Raji (cell line): Measurements from ENCODE around the gene SSTR3.

Experiments
- POLR2A ChIP-seq: IDR thresholded peaks from 2 replicates; pipeline ENCODE4 v1.6.1; 2011; ENCODE audit warnings: low read depth, low read length, control low read depth; ENCODE audit not compliant: insufficient read depth

SSTR3 gene

DNA sequence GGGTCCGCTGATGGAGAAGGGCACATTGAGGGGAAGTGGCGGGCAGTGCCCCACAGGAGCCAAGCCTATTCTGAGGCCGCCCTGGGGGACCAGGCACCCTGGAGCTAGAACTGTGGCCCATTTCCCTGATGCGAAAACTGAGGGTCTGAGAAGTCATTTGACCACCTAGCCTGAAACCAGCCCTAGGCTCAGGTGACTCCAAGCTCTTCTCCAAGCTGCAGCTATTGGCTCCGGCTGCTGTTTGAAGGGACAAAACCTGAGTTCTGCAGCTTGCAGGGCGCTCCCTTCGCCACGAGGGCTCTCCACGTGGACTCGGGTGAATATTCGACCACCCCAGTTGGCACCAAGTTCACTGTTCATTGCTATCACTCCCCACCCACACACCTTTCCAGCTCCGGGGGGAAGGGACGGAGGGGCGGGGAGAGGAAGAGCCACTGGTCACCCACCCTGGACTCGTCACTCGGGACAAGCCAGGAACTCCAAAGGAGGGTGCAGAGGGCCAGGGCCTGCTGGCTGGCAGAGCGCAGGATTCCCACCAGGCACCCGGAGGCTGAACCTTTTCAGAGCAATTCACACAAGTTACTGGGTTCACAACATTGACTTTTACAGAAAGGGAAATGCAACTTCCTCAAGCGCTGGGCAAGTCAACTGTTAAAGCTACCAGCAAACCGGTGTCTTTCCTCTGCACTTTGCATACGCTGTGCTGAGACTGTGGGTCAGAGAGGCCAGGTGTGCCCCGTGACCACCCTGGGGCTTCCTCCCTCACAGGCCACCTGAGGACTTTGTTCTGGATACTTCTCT is 32.8 kb upstream of the SSTR3 start:
- TF ChIP-seq POLR2A, result peak; percentile 62

DNA sequence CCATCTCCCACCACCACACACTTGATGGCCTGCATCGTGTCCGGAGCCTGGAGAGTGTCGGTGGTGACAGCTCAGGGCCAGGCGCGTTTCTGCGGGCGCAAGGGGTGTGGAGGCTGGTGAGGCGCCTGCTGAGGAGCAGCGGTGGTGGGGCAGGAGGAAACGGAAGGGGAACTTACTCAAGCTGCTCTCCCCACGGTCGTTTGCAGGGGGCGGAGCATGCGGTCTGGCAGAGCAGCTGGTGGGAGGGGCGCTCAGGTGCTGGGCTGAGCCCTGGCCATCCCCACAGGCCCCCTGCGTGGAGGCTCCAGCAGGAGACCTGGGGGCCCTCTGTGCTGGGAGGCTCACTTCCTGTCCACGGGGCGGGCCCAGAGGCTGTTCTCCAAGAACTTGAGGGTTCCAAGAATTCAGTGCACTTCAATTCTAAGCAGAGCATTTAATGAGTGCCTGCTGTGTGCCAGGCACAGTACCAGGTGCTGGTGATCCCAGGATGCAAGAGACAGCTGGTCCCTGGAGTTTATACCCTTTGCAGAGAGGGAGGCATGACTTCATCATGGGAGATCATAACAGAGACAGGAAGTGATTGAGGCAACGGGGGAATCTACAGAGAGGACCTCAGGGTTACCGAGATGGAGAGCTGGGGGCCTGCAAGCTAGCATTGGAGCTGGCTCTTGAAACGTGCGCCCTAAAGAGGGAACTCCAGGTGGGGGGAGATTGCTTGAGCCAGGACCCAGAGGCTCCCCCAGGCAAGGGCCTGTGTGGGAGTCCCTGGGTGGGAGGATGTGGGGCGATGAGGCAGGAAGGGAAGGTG is 32.0 kb upstream of the SSTR3 start, which contains the start of gene RAC2:
RAC2 (minus strand) TSS at position 156 of the 808 bp plus-strand sequence; CDS start at position 35, 121 bp downstream.
- TF ChIP-seq POLR2A, result peak; percentile 97

DNA sequence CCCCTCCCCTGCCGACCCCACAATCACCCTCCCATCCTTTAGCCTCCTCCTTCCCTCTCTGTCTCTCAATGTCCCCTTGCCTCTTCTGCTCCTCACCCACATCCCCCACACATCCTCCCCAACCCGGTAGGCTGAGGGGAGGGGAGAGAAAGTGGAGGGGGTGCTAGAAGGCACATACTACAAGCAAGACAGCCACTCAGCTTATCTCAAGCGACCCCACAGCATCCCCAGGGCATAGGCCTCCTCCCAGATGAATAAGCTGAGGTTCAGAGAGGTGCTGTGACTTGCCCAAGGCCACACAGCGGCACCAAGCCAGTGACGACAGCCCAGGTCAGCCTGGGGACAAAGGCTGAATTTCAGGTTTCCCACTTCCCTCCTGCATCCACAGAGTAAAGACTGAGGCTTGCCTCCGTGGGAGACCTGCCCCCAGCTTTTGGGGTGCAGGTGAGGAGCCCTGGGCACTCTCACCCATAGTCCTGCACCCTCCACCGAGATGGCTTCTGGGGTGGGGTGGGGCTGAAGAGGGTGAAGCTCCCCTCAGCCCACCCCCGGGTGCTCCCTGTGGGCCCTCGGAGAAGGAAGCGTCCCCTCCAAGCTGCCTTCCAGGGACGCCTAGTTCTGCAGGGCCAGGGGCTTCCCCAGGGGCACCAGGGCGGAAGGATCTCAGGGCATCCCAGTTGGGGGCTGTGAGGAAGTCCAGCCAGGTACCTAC is 31.3 kb upstream of the SSTR3 start:
- TF ChIP-seq POLR2A, result no peak

DNA sequence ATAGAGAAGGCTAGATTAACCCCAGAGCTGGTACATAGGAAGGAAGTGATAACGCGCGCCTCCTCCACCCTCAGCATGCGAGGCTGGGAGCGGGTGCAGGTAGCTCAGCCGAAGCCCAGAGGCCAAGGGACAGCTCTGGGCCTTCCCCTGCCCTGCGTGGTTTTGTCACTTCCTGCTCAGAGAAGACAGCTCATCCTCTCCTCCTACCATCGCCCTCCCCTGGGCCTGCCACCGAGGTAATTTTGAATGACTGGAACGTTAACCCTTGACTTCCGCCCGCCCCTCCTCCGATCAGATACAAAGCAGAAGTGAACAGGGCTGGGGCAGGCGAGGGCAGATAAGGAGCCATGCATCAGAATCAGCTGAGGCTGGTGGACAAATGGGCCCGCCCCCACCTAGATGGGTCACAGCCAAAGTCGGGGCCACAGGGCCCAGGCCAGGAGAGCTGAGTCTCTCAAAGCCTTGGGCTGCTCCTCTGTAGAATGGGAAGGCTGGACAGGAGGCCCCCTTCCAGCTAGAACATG is 30.2 kb upstream of the SSTR3 start:
- peak; percentile 75 for TF ChIP-seq POLR2A

DNA sequence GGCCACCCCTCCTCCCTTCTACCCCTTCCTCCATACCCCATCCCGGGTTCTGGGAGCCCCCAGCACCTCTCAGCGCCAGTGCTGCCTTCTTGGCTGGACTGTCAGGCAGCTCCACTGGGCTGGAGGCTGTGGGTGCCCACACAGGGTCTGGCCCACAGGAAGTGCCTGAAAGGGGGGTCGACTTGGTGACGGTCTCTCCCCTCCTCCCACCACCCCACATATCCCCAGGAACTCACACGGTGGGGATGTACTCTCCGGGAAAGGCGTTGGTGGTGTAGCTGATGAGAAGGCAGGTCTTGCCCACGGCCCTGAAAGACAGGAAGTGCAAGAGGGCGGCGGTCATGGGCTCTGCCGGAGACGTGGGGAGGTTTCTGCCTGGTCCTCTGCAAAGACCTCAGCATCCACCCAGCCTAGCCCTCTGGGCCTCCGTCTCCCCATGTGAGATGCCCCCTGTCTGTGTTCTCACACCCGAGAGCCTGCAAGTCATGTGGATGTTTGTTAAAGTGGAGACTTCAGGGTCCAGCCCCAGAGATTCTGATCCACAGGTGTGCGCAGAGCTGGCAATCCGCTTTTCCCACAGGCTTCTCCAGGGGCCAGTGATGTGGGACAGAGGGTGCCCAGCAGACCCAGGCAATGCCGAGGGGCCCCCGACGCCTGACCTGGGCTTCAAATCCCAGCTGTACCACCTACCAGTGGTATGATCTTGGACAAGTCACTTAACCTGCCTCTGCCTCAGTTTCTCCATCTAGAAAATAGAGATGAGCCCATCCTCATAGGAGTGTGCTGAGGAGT is 29.3 kb upstream of the SSTR3 start:
- TF ChIP-seq POLR2A, result no peak

DNA sequence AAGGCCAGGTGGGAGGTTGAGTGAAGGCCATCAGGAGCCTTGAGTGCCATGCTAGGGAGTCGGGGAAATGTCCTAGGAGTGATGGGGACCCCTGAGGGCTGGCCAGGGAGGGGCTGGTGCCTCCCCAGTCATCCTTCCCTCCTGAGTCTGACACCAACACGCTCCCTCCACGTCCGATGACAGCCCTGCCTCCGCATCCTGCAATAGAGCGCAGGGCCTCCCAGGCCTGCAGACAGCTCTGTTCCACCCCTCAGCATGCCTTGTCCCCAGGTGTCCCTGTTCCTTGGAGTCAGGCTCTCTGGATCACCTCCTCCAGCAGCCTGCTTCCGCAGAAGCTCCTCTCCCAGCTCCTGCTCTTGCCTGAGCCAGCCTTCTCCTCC is 28.7 kb upstream of the SSTR3 start:
- no peak for TF ChIP-seq POLR2A

DNA sequence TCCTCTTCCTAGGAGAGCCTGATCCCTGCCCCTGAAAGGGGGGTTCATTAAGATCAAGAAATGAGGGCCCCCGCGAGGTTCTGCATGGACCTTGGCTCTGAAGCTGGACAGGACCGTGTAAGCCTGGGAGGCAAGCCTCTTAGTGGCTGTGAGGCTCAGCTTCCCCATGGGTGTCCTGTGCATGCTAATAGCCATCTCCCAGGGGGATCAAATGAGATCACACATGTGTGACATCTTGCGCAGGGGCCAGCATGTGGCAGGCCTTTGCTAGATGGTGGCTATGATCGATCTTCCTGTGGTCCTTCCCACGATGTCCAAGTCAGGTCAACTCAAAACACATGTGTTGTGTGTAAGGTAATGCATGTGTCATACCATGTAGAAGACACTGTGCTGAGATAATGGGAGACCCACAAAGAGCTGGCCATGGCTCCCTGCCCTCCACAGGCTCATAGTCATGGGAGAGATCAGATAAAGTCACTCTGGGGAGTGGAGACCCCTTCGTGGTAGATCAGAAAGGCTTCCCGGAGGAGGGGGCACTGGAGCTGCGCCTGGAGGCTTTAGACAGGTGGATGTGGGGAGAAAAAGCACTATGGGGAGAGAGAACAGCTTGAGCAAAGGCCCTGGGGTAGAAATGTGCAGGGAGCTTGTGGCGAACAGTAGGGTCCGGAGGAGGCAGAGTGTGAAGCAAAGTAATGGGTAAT is 28.1 kb upstream of the SSTR3 start:
- no peak for TF ChIP-seq POLR2A

DNA sequence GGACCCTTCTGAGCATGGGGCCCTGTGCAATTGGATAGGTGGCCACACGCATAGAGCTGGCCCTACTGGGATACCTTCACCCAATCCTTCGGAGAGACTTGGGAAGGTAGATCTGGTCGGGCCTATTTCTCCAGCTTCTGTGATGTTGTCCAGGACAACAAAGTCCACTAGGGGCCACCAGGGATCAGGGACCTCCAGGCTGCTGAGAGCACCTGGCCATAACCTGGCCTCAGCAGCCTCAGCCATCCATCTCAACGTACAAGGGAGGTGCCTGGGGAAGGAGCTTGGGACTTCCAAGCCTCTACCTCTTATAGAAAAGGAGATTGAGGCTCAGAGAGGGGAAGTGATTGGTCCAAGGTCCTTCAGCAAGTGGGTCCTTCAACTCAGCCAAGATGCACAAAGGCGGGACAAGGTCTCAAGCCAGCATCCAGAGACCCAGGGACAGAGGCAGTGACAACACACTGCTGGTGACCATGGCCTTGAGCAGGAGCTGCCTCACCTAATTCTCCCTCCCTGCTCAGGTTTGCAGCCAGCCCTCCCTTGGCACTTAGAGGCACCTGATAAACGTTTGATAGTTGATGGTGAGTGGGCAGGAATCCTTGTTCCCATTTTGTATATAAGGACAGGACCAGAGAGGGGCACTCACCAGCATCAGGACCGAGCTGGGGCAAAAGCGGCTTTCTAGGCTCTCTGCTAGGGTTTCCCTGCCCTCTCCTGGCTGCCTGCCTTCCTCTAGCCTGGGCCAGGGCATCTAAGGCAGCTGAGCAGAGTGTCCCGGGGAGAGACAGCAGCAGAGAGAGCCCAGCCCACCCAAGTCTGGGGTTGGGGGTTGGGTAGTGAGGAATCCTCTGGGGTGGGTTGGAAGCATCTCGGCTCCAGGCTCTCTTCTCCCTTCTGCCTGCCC is 27.3 kb upstream of the SSTR3 start:
- no peak for TF ChIP-seq POLR2A

DNA sequence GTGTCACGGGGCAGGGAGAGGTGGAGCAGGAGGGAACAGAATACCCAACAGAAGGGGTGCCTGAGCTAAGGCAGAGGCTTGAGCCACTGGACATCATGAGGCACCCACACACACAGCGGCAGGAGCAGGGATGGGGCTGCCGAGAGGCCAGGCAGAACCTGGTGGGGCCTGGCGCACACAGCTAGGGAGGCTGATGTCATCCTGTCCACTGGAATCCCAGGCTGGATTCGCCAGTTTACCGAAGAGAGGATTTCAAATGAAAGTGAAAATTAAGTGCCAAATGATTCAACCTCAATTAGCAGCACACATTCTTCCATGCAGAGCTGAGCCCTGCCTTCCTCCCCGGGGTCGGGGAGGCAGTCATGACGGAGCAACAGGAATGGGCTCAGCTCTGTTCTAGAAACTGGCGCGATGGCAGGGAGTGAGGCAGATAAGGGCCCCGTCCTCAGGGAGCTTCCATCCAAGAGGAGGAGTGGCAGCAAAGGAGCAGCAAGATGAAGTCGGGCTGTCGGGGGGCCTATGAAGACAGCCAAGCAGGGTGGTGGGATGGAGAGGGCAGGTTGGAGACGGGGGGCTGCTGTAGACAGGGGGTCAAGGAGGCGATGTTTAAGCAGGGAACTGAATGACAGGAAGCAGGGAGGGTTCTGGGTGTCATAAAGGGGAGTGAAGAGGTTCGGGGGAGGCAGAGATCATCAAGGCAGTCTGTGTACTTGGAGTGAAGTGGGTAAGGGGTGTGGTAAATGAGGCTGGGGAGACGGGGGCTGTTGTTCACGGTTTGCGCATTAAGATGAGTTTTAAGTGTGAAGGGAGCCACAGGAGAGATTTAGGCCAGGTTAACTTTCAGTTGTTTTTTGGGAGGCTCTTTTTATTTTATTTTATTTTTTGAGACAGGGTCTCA is 25.3 kb upstream of the SSTR3 start:
- TF ChIP-seq POLR2A, result no peak

DNA sequence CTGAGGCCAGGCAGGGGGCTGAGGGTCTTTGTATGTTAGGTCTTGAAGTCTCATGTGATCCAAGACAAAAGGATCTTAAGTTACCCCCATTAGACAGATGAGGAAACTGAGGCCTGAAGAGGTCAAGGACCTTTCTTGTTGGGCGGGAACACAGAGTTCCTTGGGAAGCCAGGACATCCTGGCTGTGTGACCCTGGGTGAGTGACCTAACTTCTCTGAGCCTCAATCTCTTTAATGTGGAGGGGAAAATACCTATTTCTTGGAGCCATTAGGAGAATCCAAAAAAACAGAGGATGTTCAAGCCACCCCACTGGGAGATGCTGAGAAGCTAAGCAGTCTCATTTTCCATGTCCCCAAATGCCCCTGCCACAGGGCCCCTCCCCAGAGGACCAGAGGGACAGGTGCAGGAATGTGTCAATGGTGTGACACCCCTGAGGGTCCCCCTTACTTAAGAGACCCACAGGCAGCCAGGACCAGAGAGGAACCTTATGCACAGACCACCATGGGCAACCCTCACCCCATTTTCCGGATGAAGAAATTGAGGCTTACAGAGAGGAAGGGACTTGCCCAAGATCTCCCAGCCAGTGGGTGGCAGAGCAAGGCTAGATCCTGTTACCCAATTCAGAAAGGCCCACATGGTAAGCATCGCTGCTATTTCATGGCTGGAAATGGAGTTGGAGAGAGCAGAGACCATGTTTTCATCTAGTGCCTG is 23.8 kb upstream of the SSTR3 start:
- TF ChIP-seq POLR2A, result no peak
